ENCODE measurements around the gene GRIK1. TPM values are rescaled to one million over a fixed set of nuclear protein-coding genes. Genes with fewer than 3 reads are reported as not detected.

The GRIK1 gene
- total RNA-seq, 1 experiment from 2014 or later: not detected

DNA sequence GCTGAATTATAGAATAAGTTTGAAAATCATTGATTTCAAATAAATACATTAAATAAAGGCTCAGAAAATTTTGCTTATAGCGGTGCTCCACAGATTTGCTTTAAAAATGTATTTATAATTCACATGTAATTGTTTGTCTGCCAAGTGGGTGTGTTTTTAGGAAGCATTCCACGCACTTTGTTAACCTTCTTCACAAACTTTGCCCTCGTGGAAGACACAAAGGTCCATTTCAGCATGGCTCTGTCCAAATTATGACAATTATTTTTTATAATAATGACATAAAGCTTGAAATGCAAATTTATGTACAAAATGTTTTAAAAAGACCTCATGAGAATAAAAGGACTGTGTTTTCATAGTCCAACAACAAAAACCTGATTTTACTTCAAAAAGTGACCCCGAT is 146.1 kb downstream of the GRIK1 start:
- Histone ChIP-seq H3K27ac (no peak overlapping the region), H3K9me2 (ENCODE audit: insufficient read depth) (no peaks in the 10 kb centered on the region), H3K4me1 (replicated peaks; ENCODE audit: insufficient read depth) (no peaks in the 10 kb centered on the region), H3K4me3 (no peak overlapping the region), H3F3A (ENCODE audit: insufficient read depth, low read depth) (no peaks in the 10 kb centered on the region), H3K9me3 (ENCODE audit: insufficient read depth, low read depth) (no peaks in the 10 kb centered on the region), H3K36me3 (ENCODE audit: low read depth) (no peaks in the 10 kb centered on the region), H2AFZ (no peak overlapping the region), H3K79me2 (ENCODE audit: low read depth) (no peaks in the 10 kb centered on the region), H3K27me3 (ENCODE audit: insufficient read depth, low read depth) (no peaks in the 10 kb centered on the region), H4K20me1 (ENCODE audit: insufficient read depth) (no peaks in the 10 kb centered on the region), H3K4me2 (no peak overlapping the region)
- CTCF ChIA-PET: no interaction called here
- no TSS peak for BruUV-seq (replicated peaks)
- DNase-seq: no peak
- POLR2A ChIA-PET (ENCODE audit: unreplicated experiment): no interaction called here
- TF ChIP-seq EZH2 (IDR thresholded peaks at IDR 0.05; ENCODE audit: low read depth): no peak
- TF ChIP-seq, protein P1, sequence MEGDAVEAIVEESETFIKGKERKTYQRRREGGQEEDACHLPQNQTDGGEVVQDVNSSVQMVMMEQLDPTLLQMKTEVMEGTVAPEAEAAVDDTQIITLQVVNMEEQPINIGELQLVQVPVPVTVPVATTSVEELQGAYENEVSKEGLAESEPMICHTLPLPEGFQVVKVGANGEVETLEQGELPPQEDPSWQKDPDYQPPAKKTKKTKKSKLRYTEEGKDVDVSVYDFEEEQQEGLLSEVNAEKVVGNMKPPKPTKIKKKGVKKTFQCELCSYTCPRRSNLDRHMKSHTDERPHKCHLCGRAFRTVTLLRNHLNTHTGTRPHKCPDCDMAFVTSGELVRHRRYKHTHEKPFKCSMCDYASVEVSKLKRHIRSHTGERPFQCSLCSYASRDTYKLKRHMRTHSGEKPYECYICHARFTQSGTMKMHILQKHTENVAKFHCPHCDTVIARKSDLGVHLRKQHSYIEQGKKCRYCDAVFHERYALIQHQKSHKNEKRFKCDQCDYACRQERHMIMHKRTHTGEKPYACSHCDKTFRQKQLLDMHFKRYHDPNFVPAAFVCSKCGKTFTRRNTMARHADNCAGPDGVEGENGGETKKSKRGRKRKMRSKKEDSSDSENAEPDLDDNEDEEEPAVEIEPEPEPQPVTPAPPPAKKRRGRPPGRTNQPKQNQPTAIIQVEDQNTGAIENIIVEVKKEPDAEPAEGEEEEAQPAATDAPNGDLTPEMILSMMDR (conservative IDR thresholded peaks at IDR 0.05): no peak
- intact Hi-C loops (cut with micrococcal nuclease; ENCODE audit: unreplicated experiment): no loop called here

DNA sequence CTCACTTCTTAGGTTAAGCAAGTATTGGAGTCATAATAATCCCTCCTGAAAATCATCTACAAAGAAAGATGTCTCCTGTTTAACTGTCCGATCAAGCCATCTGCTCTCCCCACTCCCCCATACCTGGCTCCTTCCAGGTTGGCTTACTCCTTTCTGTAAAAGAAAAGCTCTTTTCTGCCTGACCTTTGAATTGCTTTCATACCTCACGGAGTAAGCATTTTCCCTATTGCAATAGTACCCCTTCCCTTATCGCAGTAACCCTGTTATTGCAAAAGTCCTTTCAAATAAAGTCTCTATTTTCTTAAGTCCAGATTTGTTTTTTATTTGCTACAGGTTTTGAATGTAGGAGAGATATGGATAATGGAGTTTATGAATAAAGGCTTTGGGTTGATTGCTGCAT is 150.4 kb downstream of the GRIK1 start:
- H3K4me3 ChIP-seq: no peak overlapping the region
- H3K9me2 ChIP-seq (ENCODE audit: insufficient read depth): no peaks in the 10 kb centered on the region
- POLR2A ChIA-PET (ENCODE audit: unreplicated experiment): no interaction called here
- no peaks in the 10 kb centered on the region for H3K79me2 ChIP-seq (ENCODE audit: low read depth)
- no peak overlapping the region for H2AFZ ChIP-seq
- no peaks in the 10 kb centered on the region for H4K20me1 ChIP-seq (ENCODE audit: insufficient read depth)
- TF ChIP-seq, protein P1 (conservative IDR thresholded peaks at IDR 0.05): no peak
- TF ChIP-seq EZH2 (IDR thresholded peaks at IDR 0.05; ENCODE audit: low read depth): no peak
- no peaks in the 10 kb centered on the region for H3F3A ChIP-seq (ENCODE audit: insufficient read depth, low read depth)
- H3K27ac ChIP-seq: no peak overlapping the region
- no peaks in the 10 kb centered on the region for H3K9me3 ChIP-seq (ENCODE audit: insufficient read depth, low read depth)
- no peaks in the 10 kb centered on the region for H3K36me3 ChIP-seq (ENCODE audit: low read depth)
- no peaks in the 10 kb centered on the region for H3K27me3 ChIP-seq (ENCODE audit: insufficient read depth, low read depth)
- CTCF ChIA-PET: no interaction called here
- no peak for DNase-seq
- H3K4me1 ChIP-seq (replicated peaks; ENCODE audit: insufficient read depth): no peaks in the 10 kb centered on the region
- intact Hi-C loops (cut with micrococcal nuclease; ENCODE audit: unreplicated experiment): no loop called here
- no peak overlapping the region for H3K4me2 ChIP-seq
- BruUV-seq (replicated peaks): no TSS peak

DNA sequence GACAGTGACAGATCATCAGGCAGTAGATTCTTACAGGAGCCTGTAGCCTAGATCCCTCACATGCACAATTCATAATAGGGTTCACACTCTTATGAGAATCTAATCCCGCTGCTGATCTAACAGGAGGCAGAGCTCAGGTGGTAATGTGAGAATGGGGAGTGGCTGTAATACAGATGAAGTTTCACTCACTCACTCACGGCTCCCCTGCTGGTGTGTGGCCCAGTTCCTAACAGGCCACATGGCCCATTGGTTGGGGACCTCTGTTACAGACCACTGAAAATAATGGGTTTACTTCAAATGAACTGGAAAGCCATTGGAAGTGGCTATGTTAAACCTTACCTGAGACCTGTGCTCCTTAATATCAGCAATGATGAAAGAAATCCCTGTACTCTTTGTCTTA is 151.0 kb downstream of the GRIK1 start:
- Histone ChIP-seq H2AFZ (no peak overlapping the region), H3K79me2 (ENCODE audit: low read depth) (no peaks in the 10 kb centered on the region), H3K9me2 (ENCODE audit: insufficient read depth) (no peaks in the 10 kb centered on the region), H3K27ac (no peak overlapping the region), H3K36me3 (ENCODE audit: low read depth) (no peaks in the 10 kb centered on the region), H3K4me2 (no peak overlapping the region), H3K4me1 (replicated peaks; ENCODE audit: insufficient read depth) (no peaks in the 10 kb centered on the region), H3K27me3 (ENCODE audit: insufficient read depth, low read depth) (no peaks in the 10 kb centered on the region), H4K20me1 (ENCODE audit: insufficient read depth) (no peaks in the 10 kb centered on the region), H3K9me3 (ENCODE audit: insufficient read depth, low read depth) (no peaks in the 10 kb centered on the region), H3F3A (ENCODE audit: insufficient read depth, low read depth) (no peaks in the 10 kb centered on the region), H3K4me3 (no peak overlapping the region)
- POLR2A ChIA-PET (ENCODE audit: unreplicated experiment): no interaction called here
- intact Hi-C loops (cut with micrococcal nuclease; ENCODE audit: unreplicated experiment): no loop called here
- TF ChIP-seq, protein P1 (conservative IDR thresholded peaks at IDR 0.05): no peak
- no peak for TF ChIP-seq EZH2 (IDR thresholded peaks at IDR 0.05; ENCODE audit: low read depth)
- BruUV-seq (replicated peaks): no TSS peak
- CTCF ChIA-PET: no interaction called here
- no peak for DNase-seq

Measured in PC-9 (cell line).